Astrocyte of the spinal cord (primary cell): ENCODE data around the gene SORCS2.
A peak's percentile ranks its signal among the peaks of the same experiment; 100 is the strongest.

Experiments
- DNase-seq: peaks from one replicate; pipeline ENCODE4 v3.0.0; 2011; ENCODE audit warnings: low read depth, low spot score
- H3K4me3 ChIP-seq: 2 replicates; pipeline ENCODE4 v1.5.1; 2011; ENCODE audit warnings: low read depth, mild to moderate bottlenecking, low read length, moderate library complexity
- in situ Hi-C: cut with HindIII; loops from 2 replicates; pipeline ENCODE4 v1.10.0; 2017; ENCODE audit warnings: low sequenced_read_pairs
- TF ChIP-seq, protein P1 (sequence below): IDR thresholded peaks from 2 replicates; pipeline ENCODE4 v1.5.1; 2012; ENCODE audit warnings: low read depth, mild to moderate bottlenecking, low read length, inconsistent platforms

SORCS2 gene

DNA sequence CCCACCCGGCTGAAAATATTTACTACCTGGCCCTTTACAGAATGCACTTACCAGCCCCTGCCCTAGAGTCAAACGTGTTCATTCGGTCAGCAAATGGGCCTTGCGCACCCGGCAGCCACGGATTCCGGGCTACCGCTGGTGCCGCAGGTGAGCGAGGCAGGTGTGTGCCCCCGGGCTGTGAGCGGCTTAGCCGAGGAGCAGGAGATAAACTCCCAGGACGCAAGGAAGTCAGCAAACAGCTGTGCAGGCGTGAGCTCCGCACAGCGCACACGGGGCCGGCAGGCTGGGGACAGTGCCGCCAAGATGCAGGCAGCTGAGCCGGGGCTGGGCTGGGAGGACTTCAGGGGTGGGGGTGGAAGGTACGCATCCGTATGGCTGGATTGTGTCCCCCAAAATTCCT, 453.6 kb downstream of the SORCS2 start:
- in situ Hi-C loops = no loop called here
- TF ChIP-seq, protein P1, sequence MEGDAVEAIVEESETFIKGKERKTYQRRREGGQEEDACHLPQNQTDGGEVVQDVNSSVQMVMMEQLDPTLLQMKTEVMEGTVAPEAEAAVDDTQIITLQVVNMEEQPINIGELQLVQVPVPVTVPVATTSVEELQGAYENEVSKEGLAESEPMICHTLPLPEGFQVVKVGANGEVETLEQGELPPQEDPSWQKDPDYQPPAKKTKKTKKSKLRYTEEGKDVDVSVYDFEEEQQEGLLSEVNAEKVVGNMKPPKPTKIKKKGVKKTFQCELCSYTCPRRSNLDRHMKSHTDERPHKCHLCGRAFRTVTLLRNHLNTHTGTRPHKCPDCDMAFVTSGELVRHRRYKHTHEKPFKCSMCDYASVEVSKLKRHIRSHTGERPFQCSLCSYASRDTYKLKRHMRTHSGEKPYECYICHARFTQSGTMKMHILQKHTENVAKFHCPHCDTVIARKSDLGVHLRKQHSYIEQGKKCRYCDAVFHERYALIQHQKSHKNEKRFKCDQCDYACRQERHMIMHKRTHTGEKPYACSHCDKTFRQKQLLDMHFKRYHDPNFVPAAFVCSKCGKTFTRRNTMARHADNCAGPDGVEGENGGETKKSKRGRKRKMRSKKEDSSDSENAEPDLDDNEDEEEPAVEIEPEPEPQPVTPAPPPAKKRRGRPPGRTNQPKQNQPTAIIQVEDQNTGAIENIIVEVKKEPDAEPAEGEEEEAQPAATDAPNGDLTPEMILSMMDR = no peak
- H3K4me3 ChIP-seq = no peak overlapping the region
- no peak for DNase-seq

DNA sequence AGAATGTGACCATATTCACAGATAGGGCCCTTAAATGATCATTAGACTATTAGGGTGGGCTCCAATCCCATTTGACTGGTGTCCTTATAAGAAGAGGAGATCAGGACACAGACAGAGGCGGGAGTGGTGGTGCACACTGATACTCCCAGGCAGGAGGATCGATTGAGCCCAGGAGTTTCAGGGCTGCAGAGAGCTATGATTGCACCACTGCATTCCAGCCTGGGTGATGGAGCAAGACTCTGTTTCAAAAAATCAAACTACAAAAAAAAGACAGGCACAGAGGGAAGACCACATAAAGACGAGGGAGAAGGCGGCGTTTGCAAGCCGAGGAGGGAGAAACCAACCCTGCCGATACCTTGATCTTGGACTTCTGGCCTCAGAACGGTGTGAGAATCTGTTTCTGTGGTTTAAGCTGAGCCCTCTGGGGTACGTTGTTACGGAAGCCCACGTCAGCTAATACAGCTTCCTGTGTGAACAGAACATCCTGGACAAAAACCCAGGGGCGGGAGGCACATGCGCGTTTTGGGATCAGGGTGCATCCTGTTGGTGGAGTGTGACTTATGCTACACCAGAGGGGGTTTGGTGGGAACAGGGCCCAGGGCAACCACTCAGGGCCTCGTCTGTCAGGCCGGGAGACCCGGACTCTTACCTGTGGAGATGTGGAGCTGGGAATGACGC, 454.2 kb downstream of the SORCS2 start:
- DNase-seq = no peak
- in situ Hi-C loops = no loop called here
- no peak overlapping the region for H3K4me3 ChIP-seq
- TF ChIP-seq, protein P1 = no peak

DNA sequence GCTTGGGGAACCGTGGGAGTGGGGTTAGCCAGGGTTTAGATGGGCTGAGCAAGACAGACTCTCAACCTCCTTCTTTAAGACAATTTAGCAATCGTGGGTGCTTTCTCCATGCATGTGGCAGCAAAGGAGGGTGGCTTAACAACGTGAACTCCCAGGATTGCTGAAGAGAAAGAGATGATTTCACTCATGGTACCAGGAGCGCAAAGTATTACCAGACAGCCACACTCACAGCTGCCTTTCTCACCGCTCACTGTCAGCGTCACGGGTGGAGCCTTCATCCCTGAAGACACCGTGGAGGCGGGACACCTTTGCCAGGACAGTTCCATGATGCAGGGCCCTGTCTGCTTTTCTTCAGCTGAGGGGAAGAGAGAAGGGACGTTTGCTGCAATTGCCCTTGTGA, 454.8 kb downstream of the SORCS2 start:
- DNase-seq = no peak
- H3K4me3 ChIP-seq = no peak overlapping the region
- TF ChIP-seq, protein P1 = no peak
- in situ Hi-C loops = no loop called here

DNA sequence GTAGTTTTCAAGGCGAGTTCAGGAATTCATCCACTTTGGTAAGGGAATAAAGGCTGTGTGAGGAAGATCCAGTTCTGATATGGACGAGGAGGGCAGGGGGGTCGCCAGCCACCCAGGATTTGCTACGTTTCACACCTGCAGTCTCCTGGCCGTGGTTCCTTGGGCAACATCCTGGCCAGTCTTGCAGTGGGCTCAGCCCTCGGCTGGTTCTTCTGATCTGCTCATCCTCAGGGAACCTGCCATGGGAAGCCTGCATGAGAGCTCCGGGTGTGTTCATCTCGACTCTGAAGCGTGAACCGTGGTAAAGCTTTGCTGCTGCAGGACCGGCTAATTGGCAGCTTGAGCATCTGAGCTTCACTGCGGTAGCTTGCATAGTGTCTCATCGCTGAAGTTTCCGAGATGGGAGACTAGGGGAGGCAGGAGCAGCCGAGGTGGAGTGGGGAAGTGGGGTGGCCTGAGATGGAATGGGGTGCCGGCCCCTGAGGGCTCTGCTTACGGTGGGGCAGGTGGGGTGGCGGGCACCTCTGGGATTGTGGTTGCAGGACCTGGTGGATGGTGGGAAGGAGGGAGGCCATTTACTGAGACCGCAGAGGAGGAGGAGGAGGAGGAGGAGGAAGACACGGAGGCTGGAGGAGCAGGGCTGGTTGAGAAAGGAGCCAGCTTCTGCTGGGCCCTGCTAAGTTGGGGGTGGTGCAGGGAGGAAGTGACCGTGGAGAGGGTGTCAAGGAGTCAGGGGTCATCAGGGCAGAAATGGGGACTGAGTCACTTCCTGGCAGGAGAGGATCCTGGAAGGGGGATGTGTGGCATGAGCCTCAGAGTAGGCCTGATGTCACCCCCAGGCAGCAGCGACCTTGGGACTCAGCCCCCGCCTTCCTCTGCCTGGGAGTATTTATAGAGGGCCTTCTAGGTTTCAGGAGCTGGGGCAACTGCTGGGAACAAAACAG, 455.5 kb downstream of the SORCS2 start:
- in situ Hi-C loops = no loop called here
- no peak overlapping the region for H3K4me3 ChIP-seq
- DNase-seq = peak; percentile 43
- TF ChIP-seq, protein P1 = no peak

DNA sequence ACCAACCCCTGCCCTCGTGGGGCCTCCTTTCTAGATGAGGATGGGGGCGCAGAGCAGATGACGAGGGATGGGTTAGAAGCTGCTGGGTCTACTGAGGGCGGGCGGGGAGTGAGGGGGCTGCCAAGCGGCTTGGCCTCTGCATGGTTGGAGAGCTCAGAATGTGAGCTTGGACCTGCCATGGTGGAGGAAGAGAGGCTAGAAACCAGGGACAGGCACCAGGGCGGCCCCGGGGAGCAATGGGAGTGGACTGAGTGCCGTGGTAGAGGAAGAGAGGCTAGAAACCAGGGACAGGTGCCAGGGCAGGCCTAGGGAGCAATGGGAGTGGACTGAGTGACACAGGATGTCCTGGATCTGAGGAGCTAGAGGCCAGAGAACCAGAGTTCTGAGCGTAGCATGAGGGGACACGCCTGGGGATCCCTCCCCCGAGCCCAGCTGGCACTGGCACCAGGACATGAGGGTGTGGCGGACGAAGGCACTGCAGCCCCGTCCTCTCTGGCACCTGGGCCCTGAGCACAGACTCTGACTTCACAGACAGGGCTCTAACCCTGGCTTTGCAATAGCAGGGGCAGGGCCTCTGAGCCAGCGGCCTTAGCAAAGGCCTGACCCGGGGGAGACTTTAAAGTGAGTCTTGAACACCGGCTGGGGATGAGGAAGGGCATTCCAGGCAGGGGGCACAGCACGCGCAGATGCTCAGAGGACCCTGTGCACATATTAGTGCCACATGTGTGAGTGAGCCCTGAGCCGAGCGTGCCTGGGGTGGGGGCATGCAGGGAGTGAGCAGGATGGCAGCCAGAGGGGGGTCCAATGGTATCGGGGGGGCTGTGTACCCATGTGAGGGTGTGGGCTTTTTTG, 456.4 kb downstream of the SORCS2 start:
- TF ChIP-seq, protein P1 = no peak
- in situ Hi-C loops = no loop called here
- no peak for DNase-seq

DNA sequence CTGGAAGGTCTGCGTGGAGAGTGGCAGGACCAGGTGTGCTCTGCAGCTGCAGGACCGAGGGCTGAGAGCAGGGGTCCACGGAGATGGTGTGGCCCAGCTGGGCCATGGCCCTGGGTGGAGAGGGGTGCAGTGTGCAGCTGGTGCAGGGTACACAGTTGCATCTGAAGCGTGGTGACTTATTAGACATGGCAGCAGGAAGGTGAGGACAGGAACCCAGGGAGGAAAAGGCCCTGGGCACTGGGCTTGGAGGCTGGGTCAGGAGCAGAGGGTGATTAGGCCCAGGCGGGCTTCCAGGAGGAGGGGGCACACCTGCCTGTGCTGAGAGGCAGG, 457.0 kb downstream of the SORCS2 start:
- TF ChIP-seq, protein P1 = no peak
- DNase-seq = no peak
- H3K4me3 ChIP-seq = no peak overlapping the region
- in situ Hi-C loops = no loop called here

More for the DNA sequence above, 456.4 kb downstream of the SORCS2 start:
- H3K4me3 ChIP-seq = no peak overlapping the region
